Glutamatergic neuron (in vitro differentiated cells): Measurements from ENCODE around the gene CCNL2. TPM values are rescaled to one million over a fixed set of nuclear protein-coding genes. Genes with fewer than 3 reads are reported as not detected.
"Not testable (repeated sequence)": the region's sequence is repeated elsewhere in the genome, so short reads cannot be mapped to it uniquely, and the experiment has no call there.

Experiments used
- DNase-seq: peaks from one replicate; pipeline ENCODE4 v3.0.0; 2022
- H3K27ac Mint-ChIP-seq: one replicate; pipeline ENCODE4 v1.8.0; 2020; ENCODE audit warnings: mild to moderate bottlenecking, mixed read lengths, inconsistent platforms; ENCODE audit not compliant: unreplicated experiment
- H3K27me3 Mint-ChIP-seq: one replicate; pipeline ENCODE4 v1.8.0; 2020; ENCODE audit warnings: mild to moderate bottlenecking, moderate library complexity, mixed read lengths, inconsistent platforms; ENCODE audit not compliant: unreplicated experiment
- H3K36me3 Mint-ChIP-seq: one replicate; pipeline ENCODE4 v1.8.0; 2020; ENCODE audit warnings: mild to moderate bottlenecking, mixed read lengths, inconsistent platforms; ENCODE audit not compliant: unreplicated experiment
- H3K4me1 Mint-ChIP-seq: one replicate; pipeline ENCODE4 v1.8.0; 2020; ENCODE audit warnings: mild to moderate bottlenecking, low read depth, mixed read lengths, inconsistent platforms; ENCODE audit not compliant: unreplicated experiment
- H3K4me3 Mint-ChIP-seq: one replicate; pipeline ENCODE4 v1.8.0; 2020; ENCODE audit warnings: mild to moderate bottlenecking, mixed read lengths, inconsistent platforms; ENCODE audit not compliant: unreplicated experiment
- H3K9me3 Mint-ChIP-seq: one replicate; pipeline ENCODE4 v1.8.0; 2020; ENCODE audit warnings: mild to moderate bottlenecking, moderate library complexity, mixed read lengths, inconsistent platforms; ENCODE audit not compliant: unreplicated experiment
- total RNA-seq: library from RNA; stranded (reverse); fragmentation: NEBNext Ultra II Directional; extraction: Animal tissue kit (Norgen Biotek cat#: 25700); gene quantifications from one replicate; pipeline ENCODE4 v1.2.1, GENCODE V29; 2021; ENCODE audit not compliant: unreplicated experiment
- TF ChIP-seq, protein P1 (sequence below): fragments of 200-600 bp; sonication (generic); IDR thresholded peaks from one replicate; pipeline ENCODE4 v1.5.0; 2021; ENCODE audit not compliant: partially characterized antibody, unreplicated experiment

The CCNL2 gene
- total RNA-seq, 1 donor from 2014 or later, result 394 TPM

- H3K36me3 Mint-ChIP-seq, result no peaks in the 10 kb centered on the region
- no peak overlapping the region for H3K27ac Mint-ChIP-seq
- H3K4me3 Mint-ChIP-seq, result peak overlapping the region; percentile 15
- TF ChIP-seq, protein P1, sequence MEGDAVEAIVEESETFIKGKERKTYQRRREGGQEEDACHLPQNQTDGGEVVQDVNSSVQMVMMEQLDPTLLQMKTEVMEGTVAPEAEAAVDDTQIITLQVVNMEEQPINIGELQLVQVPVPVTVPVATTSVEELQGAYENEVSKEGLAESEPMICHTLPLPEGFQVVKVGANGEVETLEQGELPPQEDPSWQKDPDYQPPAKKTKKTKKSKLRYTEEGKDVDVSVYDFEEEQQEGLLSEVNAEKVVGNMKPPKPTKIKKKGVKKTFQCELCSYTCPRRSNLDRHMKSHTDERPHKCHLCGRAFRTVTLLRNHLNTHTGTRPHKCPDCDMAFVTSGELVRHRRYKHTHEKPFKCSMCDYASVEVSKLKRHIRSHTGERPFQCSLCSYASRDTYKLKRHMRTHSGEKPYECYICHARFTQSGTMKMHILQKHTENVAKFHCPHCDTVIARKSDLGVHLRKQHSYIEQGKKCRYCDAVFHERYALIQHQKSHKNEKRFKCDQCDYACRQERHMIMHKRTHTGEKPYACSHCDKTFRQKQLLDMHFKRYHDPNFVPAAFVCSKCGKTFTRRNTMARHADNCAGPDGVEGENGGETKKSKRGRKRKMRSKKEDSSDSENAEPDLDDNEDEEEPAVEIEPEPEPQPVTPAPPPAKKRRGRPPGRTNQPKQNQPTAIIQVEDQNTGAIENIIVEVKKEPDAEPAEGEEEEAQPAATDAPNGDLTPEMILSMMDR, result peak; percentile 97
- H3K9me3 Mint-ChIP-seq, result peaks cover 2% of the 10 kb centered on the region
- H3K27me3 Mint-ChIP-seq, result no peaks in the 10 kb centered on the region
- H3K4me1 Mint-ChIP-seq, result no peaks in the 10 kb centered on the region
- DNase-seq, result peak; percentile 89
Observed at GRCh38 chr1:1371746-1372711, 27.1 kb downstream of the CCNL2 start.

DNA sequence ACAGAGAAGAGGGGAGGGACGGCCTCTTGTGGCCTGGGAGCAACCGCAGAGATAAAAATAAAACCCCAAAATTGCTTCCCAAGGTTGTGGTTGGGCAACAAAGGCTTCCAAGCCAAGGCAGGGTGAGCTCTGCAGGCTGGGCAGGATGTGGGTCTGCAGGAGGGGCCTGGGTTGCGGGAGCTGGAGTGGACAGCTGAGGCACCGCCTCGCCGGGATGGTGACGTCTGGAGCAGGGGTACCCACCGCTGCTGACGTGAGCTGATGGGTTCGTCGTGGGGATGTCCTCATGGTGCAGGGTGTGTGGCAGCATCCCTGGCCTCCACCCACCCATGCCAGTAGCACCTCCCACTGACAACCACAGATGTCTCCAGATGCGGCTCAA, 27.8 kb downstream of the CCNL2 start:
- Mint-ChIP-seq H3K36me3 (no peaks in the 10 kb centered on the region), H3K27me3 (no peaks in the 10 kb centered on the region), H3K9me3 (peaks cover 2% of the 10 kb centered on the region), H3K4me1 (no peaks in the 10 kb centered on the region), H3K27ac (no peak overlapping the region), H3K4me3 (no peak overlapping the region)
- TF ChIP-seq, protein P1, result no peak
- no peak for DNase-seq

DNA sequence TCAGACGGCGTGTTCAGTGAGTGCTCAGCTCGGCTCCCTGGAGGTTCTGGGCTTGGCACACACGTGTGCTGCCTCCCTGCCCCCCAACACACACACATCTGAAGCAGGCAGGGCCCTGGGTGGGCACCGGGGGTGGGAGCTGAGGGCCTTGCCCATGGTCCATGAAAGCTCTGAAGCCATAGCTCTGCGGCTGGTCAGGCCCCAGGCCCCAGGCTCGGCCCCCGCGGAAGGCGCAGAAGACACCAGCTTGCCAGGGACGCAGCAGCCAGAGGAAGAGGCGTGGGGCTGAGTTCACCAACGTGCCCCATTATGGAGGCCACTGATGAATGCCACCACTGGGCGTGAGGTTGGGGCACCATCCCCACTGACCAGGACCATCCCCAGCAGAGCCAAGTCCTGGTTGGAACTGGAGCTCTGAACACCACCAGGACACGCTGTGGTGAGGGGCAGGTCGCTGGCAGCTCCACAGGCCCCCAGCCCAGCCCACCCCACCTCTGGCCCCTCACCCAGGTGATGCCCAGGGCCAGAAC, 28.3 kb downstream of the CCNL2 start:
- no peaks in the 10 kb centered on the region for H3K27me3 Mint-ChIP-seq
- no peak overlapping the region for H3K4me3 Mint-ChIP-seq
- no peak overlapping the region for H3K27ac Mint-ChIP-seq
- TF ChIP-seq, protein P1, result no peak
- no peaks in the 10 kb centered on the region for H3K4me1 Mint-ChIP-seq
- H3K9me3 Mint-ChIP-seq, result peaks cover 2% of the 10 kb centered on the region
- no peaks in the 10 kb centered on the region for H3K36me3 Mint-ChIP-seq
- DNase-seq, result no peak

GRCh38 chr1:1370094-1370493, 29.0 kb downstream of the CCNL2 start:
- H3K27me3 Mint-ChIP-seq, H3K27ac Mint-ChIP-seq, H3K36me3 Mint-ChIP-seq, H3K4me3 Mint-ChIP-seq, DNase-seq, H3K9me3 Mint-ChIP-seq, H3K4me1 Mint-ChIP-seq: not testable (repeated sequence)

- Mint-ChIP-seq H3K9me3 (peaks cover 2% of the 10 kb centered on the region), H3K27me3 (no peaks in the 10 kb centered on the region), H3K36me3 (no peaks in the 10 kb centered on the region), H3K4me3 (no peak overlapping the region), H3K4me1 (peaks cover under 1% of the 10 kb centered on the region), H3K27ac (no peak overlapping the region)
- TF ChIP-seq, protein P1, result no peak
- no peak for DNase-seq
Observed at GRCh38 chr1:1367315-1367714, 31.8 kb downstream of the CCNL2 start.
